SIG-M5 treated with dmso at 0.1 percent for 504 hours (cell line): ENCODE data around the gene E2F3.

Experiments
- DNase-seq: peaks from one replicate; lab custom pipeline; 2025; ENCODE audit not compliant: unreplicated experiment; lab: John Stamatoyannopoulos, UW

Gene E2F3

GRCh38 chr6:20402092-20402341, 338 bp downstream of the E2F3 start:
- peak; percentile 32 for DNase-seq

GRCh38 chr6:20402342-20403069, 827 bp downstream of the E2F3 start:
- peak; percentile 74 for DNase-seq

- peak; percentile 90 for DNase-seq
Measured at GRCh38 chr6:20403070-20403765, 1.5 kb downstream of the E2F3 start.

- peak; percentile 65 for DNase-seq
Measured at GRCh38 chr6:20403766-20404640, 2.3 kb downstream of the E2F3 start.

GRCh38 chr6:20404641-20405032, 3.0 kb downstream of the E2F3 start:
- DNase-seq: peak; percentile 83

GRCh38 chr6:20408851-20409250, 7.2 kb downstream of the E2F3 start:
- DNase-seq: no peak

- DNase-seq: no peak
Measured at GRCh38 chr6:20409427-20409971, 7.8 kb downstream of the E2F3 start.

- DNase-seq: no peak
Measured at GRCh38 chr6:20411544-20411943, 9.9 kb downstream of the E2F3 start.

- no peak for DNase-seq
Measured at GRCh38 chr6:20411953-20412681, 10.4 kb downstream of the E2F3 start.

GRCh38 chr6:20412682-20413073, 11.0 kb downstream of the E2F3 start:
- no peak for DNase-seq

GRCh38 chr6:20413826-20414225, 12.1 kb downstream of the E2F3 start:
- DNase-seq: no peak

- DNase-seq: no peak
Measured at GRCh38 chr6:20414711-20415110, 13.0 kb downstream of the E2F3 start.

- DNase-seq: no peak
Measured at GRCh38 chr6:20415304-20415703, 13.6 kb downstream of the E2F3 start.

- no peak for DNase-seq
Measured at GRCh38 chr6:20415712-20416454, 14.2 kb downstream of the E2F3 start.

GRCh38 chr6:20416567-20417345, 15.1 kb downstream of the E2F3 start:
- DNase-seq: no peak

- DNase-seq: peak; percentile 8
Measured at GRCh38 chr6:20417819-20418218, 16.1 kb downstream of the E2F3 start.

GRCh38 chr6:20426177-20427082, 24.8 kb downstream of the E2F3 start:
- no peak for DNase-seq

GRCh38 chr6:20427856-20428255, 26.2 kb downstream of the E2F3 start:
- DNase-seq: no peak

GRCh38 chr6:20432692-20433091, 31.0 kb downstream of the E2F3 start:
- DNase-seq: no peak
